OCI-M1 (cell line): ENCODE data around the gene OLFM2.
A peak's percentile ranks its signal among the peaks of the same experiment; 100 is the strongest.
"Not testable (repeated sequence)": the region's sequence is repeated elsewhere in the genome, so short reads cannot be mapped to it uniquely, and the experiment has no call there.

ENCODE experiments used
- DNase-seq: peaks from one replicate; lab custom pipeline; 2025; lab: John Stamatoyannopoulos, UW

Gene OLFM2

DNA sequence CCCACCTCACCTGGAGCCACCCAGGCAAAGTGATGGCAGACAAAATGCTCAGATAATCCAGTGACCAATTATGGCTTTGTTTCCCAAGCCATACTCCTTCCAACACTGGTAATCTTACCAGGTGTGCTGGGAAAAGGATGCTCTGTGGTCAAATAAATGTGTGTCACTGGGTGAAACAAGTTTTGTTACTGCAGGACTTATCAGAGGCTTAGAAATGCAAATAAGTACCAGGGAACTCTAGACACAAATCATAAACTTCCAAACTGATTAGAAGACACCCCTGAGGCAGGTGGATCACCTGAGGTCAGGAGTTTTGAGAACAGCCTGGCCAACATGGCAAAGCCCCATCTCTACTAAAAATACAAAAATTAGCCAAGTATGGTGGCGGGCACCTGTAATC is 74.8 kb downstream of the OLFM2 start:
- DNase-seq: no peak

- no peak for DNase-seq
Measured at GRCh38 chr19:9860407-9860806, 75.9 kb downstream of the OLFM2 start.

DNA sequence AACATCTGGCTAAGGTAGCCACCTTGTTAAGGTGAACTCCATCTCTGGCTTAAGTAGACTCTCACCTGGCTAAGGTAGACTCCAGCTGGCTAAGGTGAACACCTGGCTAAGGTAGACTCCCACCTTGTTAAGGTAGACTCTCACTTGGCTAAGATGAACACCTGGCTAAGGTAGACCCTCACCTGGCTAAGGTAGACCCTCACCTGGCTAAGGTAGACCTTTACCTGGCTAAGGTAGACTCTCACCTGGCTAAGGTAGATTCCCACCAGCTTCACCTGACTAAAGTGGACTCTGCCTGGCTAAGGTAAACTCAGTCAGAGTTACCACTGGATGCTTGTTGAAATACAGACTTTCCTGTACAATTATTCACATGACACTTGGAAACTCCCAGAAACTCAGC is 77.5 kb downstream of the OLFM2 start:
- no peak for DNase-seq

DNA sequence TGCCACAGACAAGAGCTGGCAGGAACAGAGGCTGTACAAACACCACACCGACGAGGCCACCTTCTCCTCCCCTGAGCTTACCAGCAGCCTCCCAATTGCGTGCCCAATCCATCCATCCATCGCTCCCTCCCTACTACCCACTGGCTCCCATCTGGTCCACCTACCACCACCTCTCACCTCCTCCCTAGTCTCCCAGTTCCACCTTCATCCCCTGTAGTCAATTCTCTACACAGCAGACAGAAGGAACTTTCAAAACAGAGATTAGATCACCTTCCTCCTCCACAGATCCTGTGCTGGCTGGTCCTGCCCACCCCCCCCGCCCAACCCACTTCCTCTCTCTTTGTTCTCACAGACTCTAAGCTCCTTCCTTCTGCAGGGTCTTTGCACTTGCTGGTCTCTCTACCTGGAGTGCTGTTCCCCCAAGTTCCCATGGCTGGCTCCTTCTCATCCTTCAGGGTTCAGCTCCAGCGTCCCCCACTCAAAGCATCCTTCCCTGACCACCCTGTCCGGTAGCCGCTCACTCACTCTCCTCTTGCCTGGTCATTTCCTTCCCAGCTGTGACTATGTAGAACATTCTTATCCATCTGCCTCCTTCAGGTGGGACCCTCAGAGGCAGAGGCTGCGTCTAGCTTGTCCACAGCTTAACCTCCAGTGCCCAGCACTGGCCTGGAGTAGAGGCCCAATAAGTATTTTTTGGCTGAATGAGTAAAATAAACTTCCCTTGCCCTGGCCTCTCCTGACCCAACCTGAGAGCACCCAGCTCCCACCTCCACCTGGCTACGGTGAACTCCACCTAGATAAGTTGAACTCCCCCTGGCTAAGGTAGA is 78.2 kb downstream of the OLFM2 start:
- peak; percentile 78 for DNase-seq

DNA sequence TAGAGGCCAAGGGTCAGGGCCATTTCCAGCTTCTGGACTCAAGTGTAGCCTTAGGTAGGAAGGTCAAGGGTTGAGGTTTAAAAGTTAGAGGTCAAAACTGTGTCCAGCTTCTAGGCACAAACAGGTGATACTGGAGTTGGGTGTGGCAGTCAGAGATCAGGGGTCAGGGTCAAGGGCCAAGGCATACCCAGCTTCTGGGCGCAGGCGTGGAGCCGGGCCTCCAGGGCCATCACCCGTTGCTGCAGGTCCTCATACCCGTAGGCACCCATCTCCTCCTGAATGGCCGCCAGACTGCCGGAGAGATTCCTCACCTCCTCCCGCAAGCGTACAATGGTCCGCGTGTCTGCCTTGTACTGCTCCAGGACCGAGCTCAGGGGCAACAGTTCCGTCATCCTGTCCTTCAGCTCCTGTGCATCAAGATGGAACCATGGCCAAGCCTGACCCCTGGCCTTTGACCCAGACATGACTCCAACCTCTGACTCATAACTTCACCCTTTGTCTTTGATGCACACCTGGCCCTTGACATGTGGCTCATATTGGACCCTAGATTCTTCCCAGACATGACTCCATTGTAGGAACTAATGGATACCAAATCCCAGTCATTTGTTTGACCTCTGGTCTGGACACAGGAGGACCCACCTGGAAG is 79.1 kb downstream of the OLFM2 start:
- DNase-seq: no peak

DNA sequence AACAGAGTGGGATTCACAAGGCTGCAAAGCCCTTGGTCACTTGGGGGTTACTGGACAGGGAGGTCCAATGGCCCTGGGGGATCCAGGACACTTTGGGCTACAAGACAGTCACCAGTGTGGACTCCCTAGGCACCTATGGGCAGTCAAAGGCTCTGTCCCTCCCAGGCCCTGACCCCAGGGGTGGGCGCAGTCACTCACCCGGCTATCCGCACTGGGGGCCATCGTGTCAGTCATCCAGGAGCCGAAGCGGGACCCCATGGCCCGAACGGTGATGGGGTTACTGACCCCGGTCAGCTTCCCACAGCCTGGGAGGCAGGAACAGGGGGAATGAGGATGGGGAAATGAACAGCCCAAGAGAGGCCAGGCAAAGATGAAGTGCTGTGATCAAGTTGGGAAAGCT is 79.7 kb downstream of the OLFM2 start:
- no peak for DNase-seq

DNA sequence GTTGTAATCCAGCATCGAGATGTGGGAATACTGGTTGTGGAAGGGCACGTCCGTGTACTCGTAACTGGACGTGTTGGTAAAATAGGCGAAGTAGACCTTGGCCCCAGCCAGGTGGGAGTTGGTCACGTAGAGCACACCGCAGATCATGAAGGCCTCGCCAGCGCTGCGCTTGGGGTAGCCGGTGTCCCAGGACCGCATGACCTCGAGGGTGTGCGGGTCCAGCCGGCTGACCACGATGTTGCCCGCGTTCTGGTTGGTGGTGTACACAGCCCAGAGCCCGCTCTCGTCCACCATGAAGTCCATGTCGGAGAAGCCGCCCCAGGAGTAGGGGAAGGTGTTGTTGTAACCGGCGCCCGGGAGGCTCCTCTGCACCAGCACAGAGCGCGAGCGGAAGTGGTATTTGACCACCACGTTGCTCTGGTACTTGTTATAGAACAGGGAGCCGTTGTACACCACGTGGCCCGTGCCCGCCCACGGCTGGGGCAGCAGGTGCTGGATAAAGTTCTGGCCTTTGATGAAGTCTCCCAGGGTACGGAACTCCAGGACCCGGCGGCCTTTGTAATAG is 82.0 kb downstream of the OLFM2 start:
- no peak for DNase-seq

GRCh38 chr19:9850235-9850959 is 85.9 kb downstream of the OLFM2 start:
- DNase-seq: no peak

- DNase-seq: no peak
Measured at GRCh38 chr19:9849791-9850190, 86.5 kb downstream of the OLFM2 start.

DNA sequence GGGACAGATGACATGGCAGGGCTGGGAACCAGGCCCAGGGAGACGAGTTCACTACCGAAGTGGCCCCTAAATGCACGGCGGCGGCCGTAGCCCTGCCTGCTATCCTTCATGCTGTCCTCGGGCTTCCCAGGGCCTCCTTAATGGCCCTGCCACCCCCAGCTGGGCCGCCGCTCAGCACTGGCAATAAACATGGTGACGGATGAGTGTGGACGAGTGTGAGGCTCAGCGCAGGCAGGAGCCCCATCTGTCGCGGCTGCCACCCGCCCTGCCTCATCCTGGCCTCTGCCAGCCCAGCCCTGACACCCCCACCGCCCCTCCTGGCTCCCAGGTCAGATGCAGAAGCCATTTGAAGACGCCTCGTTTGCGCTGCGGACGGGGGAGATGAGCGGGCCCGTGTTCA is 87.6 kb downstream of the OLFM2 start:
- no peak for DNase-seq

DNA sequence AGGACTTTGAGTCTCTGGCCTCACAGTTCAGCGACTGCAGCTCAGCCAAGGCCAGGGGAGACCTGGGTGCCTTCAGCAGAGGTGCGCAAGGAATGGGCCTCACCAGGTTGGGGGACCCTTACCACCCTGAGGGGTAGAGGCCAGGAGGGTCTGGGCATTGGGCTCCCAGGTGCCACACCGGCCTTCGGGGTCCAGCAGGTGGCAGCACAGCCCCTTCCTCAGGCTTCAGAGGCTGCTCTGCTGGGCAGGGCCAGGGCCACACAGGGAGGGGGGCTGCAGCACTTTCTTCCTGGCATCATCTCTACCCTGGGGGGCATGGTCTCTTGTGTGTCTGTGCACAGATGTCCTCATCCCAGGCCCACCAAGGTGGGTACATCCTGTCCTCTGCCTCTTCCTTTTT is 88.3 kb downstream of the OLFM2 start:
- peak; percentile 51 for DNase-seq

- DNase-seq: peak; percentile 19
Measured at GRCh38 chr19:9847087-9847671, 89.1 kb downstream of the OLFM2 start.

GRCh38 chr19:9843626-9844273 is 92.6 kb downstream of the OLFM2 start:
- DNase-seq: not testable (repeated sequence)

GRCh38 chr19:9842834-9843625 is 93.3 kb downstream of the OLFM2 start:
- DNase-seq: no peak

- DNase-seq: no peak
Measured at GRCh38 chr19:9839415-9839814, 96.9 kb downstream of the OLFM2 start.

GRCh38 chr19:9838324-9838723 is 98.0 kb downstream of the OLFM2 start:
- no peak for DNase-seq

- DNase-seq: peak; percentile 53
Measured at GRCh38 chr19:9836021-9836420, 100.3 kb downstream of the OLFM2 start.

DNA sequence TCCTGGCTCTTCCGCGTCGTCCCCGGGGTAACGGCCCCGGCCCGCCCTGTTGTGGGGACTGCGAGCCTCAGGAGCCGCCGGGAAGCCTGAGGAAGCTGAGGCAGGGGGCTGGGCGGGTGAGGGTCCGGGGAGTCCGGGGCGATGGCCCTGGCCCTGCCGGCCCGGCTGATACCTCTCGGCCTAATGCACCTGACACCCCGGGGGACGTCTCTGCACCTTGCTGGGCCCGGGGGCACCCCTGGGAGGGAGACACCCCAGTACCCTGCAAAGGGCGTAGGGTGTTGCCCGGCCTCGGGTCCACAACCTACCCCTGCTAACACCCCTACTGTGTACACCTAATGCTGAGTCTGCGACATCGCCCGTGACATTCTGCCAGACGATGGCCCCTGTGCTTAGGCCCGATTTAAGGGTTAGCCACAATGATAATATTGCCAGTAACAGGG is 100.8 kb downstream of the OLFM2 start:
- no peak for DNase-seq

- DNase-seq: peak; percentile 100
Measured at GRCh38 chr19:9834726-9835506, 101.4 kb downstream of the OLFM2 start, which contains the start of gene PIN1. Gene PIN1 (plus strand): TSS chr19:9835318. CDS start chr19:9835345, 27 bp downstream.

- no peak for DNase-seq
Measured at GRCh38 chr19:9834307-9834725, 102.0 kb downstream of the OLFM2 start.
